ENCODE data around the gene YARS1. TPM values are rescaled to one million over a fixed set of nuclear protein-coding genes. Genes with fewer than 3 reads are reported as not detected.
A peak's percentile ranks its signal among the peaks of the same experiment; 100 is the strongest.

YARS1 gene
- total and polyA plus RNA-seq, 2 of the 13 experiments (the other 11 are each of a cell fraction or from before 2014, with no cell fraction given) = 50.1 to 113 TPM

- 0 out of 2 replicates have a peak, but pooled peaks have one; percentile 21 for TF ChIP-seq ZNF576 (CRISPR knock-in tag; IDR thresholded peaks at IDR 0.05)
- TF ChIP-seq GLMP (CRISPR knock-in tag; IDR thresholded peaks at IDR 0.05; ENCODE audit: borderline replicate concordance) = no peak
- peak; percentile 69 for TF ChIP-seq ZMYM4 (CRISPR knock-in tag; IDR thresholded peaks at IDR 0.05)
- TF ChIP-seq ZNF777 (CRISPR knock-in tag; IDR thresholded peaks at IDR 0.05) = no peak
- no peak for TF ChIP-seq SCMH1 (CRISPR knock-in tag; IDR thresholded peaks at IDR 0.05; ENCODE audit: borderline replicate concordance)
- 0 out of 2 replicates have a peak, but pooled peaks have one; percentile 49 for TF ChIP-seq ZNF333 (CRISPR knock-in tag; IDR thresholded peaks at IDR 0.05; ENCODE audit: borderline replicate concordance)
- TF ChIP-seq POGK (CRISPR knock-in tag; conservative IDR thresholded peaks at IDR 0.05) = peak; percentile 49; the same call in 1 of the 2 replicates
- TF ChIP-seq ZNF451 (CRISPR knock-in tag; IDR thresholded peaks at IDR 0.05) = no peak
- peak; percentile 75 for TF ChIP-seq KDM6A (CRISPR knock-in tag; IDR thresholded peaks at IDR 0.05; ENCODE audit: low read depth)
- 0 out of 2 replicates have a peak, but pooled peaks have one; percentile 26 for TF ChIP-seq ZNF256 (CRISPR knock-in tag; conservative IDR thresholded peaks at IDR 0.05)
- TF ChIP-seq HIVEP1 (CRISPR knock-in tag; IDR thresholded peaks at IDR 0.05) = 0 out of 2 replicates have a peak, but pooled peaks have one; percentile 31
- peak; percentile 90 for TF ChIP-seq ZNF143 (CRISPR knock-in tag; IDR thresholded peaks at IDR 0.05)
- TF ChIP-seq ZNF205 (CRISPR knock-in tag; IDR thresholded peaks at IDR 0.05) = peak; percentile 76
- 0 out of 2 replicates have a peak, but pooled peaks have one; percentile 50 for TF ChIP-seq ZSCAN22 (CRISPR knock-in tag; IDR thresholded peaks at IDR 0.05)
- no peak for TF ChIP-seq NFE2L2 (IDR thresholded peaks at IDR 0.05; ENCODE audit: low read length)
- peak; percentile 88; the same call in 1 of the 2 replicates for TF ChIP-seq IRF9 (CRISPR knock-in tag; IDR thresholded peaks at IDR 0.05; ENCODE audit: borderline replicate concordance)
- TF ChIP-seq HNRNPH1 (optimal IDR thresholded peaks at IDR 0.05; ENCODE audit: low read depth, low read length) = no peak
- peak; percentile 82; the same call in 1 of the 2 replicates for TF ChIP-seq ZZZ3 (CRISPR knock-in tag; IDR thresholded peaks at IDR 0.05; ENCODE audit: borderline replicate concordance)
- TF ChIP-seq CHD2 (IDR thresholded peaks at IDR 0.05; ENCODE audit: low read depth, low read length) = no peak
- peak; percentile 91; the same call in 1 of the 2 replicates for TF ChIP-seq ZNF292 (CRISPR knock-in tag; IDR thresholded peaks at IDR 0.05; ENCODE audit: borderline replicate concordance, low read depth)
- peak; percentile 37; the same call in 1 of the 2 replicates for TF ChIP-seq UBTF (CRISPR knock-in tag; IDR thresholded peaks at IDR 0.05)
- TF ChIP-seq SNAI1 (CRISPR knock-in tag; IDR thresholded peaks at IDR 0.05; ENCODE audit: borderline replicate concordance) = no peak
These were observed 80.1 kb downstream of the YARS1 start (continued) for GRCh38 chr1:32736812-32737791.

Measured in HepG2 (cell line).